NCI-H510A (cell line): ENCODE measurements around the gene C16orf74.

Experiments used
- DNase-seq: peaks from one replicate; lab custom pipeline; 2025; lab: John Stamatoyannopoulos, UW

The C16orf74 gene

DNA sequence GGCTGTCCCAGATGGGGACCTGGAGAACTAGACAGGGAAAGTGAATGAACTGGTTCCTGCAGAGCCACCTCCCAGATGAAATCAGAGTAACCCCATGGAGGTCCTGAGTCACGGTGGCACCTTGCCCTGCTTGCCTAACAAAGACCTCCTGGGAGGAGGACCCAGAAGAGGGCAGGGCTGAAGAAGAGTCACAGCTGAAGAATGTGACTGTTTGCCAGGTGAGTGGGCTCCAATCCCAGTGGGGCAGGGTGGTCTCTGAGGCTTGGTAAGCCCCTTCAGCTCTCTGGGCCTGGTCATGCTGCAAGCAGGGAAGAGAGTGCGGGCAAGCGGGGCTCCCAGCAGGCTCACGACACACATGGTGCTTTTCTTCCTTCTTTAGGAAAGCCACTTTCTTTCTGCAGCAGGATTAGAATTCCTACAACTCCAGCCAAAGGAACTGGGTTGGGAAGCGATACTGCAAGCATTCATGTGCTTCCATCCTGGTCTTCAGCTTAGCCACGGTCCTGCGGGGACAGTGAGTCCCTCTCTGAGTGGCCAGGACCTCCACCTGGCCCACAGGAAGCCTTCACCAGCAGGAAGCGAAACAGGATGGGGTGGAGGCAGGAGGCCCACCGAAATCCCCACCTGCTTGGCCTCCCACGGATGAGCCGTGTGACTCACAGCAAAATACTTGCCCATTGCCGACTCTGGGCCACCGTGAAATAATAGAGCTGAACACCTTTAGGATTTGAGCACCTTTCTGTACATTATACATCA, 4.3 kb downstream of the C16orf74 start:
- no peak for DNase-seq

- no peak for DNase-seq
Observed at GRCh38 chr16:85738923-85739715, 11.8 kb downstream of the C16orf74 start.

GRCh38 chr16:85736921-85737320, 14.0 kb downstream of the C16orf74 start:
- DNase-seq: no peak

GRCh38 chr16:85735946-85736345, 14.9 kb downstream of the C16orf74 start:
- DNase-seq: no peak

- no peak for DNase-seq
Observed at GRCh38 chr16:85735225-85735635, 15.7 kb downstream of the C16orf74 start.

DNA sequence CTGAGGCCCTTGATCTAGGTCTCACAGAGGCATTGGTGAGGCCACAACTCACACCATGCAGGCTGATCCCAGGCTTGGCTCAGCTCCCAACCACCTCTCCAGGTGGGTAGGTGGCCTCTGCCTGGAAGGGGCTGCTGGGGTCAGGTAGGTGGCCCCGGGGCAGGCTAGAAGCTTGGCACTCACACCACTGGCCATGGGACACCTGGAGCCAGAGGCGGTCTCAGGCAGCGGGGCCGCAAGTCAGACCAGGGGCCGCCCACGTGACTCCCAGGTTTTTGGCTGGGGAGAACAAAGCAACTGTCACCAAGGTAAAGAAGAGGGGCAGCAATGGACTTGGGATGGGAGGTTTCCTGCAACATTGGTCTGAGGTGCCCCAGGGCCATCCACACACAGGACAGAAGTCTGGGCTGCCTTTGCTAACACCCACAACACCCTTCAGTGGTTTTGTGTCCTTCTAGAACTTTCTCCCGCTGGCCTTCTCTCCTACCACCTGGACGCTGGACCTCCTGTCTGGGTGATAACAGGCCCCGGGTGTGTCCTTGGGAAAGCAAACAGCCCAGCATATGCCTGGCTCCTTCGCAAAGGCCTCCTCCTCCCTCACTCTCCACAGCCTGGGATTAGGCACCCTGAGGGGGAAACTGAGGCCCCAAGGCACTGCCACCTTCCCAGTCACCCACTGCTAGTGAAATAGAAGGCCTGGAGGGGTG, 16.4 kb downstream of the C16orf74 start:
- no peak for DNase-seq

- no peak for DNase-seq
Observed at GRCh38 chr16:85733839-85734170, 17.1 kb downstream of the C16orf74 start.

- DNase-seq: no peak
Observed at GRCh38 chr16:85733155-85733838, 17.6 kb downstream of the C16orf74 start.

DNA sequence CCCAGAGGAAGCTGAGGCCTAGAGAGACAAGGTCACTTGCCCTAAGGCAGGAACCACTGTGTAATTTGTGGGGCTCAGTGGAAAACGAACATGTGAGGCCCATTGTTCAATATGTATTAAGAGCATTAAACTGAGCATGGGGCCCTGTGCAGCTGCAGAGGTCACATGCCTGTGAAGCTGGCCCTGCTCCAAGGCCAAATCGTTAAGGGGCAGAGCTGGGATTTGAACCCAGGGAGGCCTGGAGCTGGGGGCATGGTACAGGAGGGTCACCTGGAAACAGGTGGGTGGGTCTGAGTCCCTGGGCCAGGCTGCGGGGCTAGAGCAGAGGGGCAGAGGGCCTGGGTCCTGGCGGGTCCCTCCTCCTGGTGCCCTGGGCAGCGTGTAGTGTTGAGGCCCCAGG, 19.7 kb downstream of the C16orf74 start:
- no peak for DNase-seq

- no peak for DNase-seq
Observed at GRCh38 chr16:85730186-85730465, 20.8 kb downstream of the C16orf74 start.

- no peak for DNase-seq
Observed at GRCh38 chr16:85729452-85730185, 21.3 kb downstream of the C16orf74 start.

GRCh38 chr16:85728879-85729278, 22.0 kb downstream of the C16orf74 start:
- no peak for DNase-seq

GRCh38 chr16:85724936-85725335, 26.0 kb downstream of the C16orf74 start:
- no peak for DNase-seq

DNA sequence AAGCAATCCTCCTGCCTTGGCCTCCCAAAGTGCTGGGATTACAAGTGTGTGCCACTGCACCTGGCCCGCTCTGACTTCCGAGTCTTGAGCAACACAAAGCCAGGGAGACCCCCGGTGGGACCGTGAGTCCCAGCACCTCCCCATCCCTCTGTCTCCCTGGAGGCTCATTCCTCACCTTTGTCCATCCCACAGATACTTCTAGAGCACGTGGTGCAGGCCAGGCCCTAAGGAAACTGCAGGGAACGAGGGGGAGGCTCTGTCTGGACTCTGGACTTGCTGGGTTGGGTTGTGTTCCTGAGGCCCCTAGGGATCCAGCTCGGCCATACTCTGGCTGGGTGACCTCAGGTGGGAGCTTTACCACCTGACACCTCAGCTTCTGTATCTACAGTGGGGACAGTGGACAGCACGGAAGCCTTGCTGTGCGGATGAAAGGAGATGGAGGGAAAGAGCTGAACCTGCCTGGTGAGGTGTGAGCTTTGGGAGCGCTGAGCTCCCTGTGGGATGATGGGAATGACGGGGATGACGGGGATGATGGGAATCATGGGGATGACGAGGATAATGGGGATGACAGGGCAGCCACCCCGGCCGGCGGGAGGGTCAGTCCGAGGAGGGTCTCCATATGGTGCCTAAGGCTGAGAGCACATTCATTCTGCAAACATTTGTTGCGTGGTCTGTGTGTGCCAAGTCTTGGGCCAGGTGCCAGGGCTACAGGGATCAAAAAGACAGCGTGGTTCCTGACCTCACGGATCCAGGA, 26.6 kb downstream of the C16orf74 start:
- DNase-seq: no peak

- no peak for DNase-seq
Observed at GRCh38 chr16:85722128-85722893, 28.6 kb downstream of the C16orf74 start.

- no peak for DNase-seq
Observed at GRCh38 chr16:85720302-85720637, 30.6 kb downstream of the C16orf74 start.

DNA sequence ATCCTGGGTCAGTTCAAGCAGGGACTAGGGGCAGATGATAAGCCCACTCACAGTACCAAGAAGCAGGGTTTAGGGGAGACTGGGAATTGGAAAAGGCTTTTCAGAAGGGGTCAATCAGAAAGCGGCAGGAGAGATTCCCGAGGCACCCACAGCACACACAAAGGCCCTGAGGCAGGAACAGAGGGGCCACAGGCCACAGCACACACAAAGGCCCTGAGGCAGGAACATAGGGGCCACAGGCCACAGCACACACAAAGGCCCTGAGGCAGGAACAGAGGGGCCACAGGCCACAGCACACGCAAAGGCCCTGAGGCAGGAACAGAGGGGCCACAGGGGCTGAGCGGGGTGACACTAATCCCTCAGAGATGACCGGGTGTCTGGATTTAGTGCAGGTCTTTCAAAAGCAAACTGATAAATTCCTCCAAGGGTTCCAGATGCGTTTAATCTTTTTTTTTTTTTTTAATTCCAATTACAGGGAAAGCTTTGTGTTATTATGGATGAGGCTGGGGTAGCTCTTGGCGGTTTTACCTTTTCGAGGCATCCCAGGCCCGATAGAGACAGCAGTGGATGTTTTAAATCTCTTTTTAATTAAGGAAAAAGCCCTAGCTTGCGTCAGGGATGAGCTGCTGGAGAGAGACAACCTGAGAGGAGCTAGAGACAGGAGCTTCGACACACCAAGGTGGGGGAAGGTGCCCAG, 31.1 kb downstream of the C16orf74 start:
- no peak for DNase-seq

- DNase-seq: peak; percentile 64
Observed at GRCh38 chr16:85718682-85719081, 32.2 kb downstream of the C16orf74 start.

- no peak for DNase-seq
Observed at GRCh38 chr16:85718153-85718477, 32.8 kb downstream of the C16orf74 start.
